ENCODE results near the gene KLHL42.

GRCh38 chr12:27754795-27755194 lies 25.2 kb upstream of the KLHL42 start:
- TF ChIP-seq POLR2AphosphoS5 (IDR thresholded peaks at IDR 0.05; ENCODE audit: low read length) = no peak
- no peak for TF ChIP-seq CTCF (IDR thresholded peaks at IDR 0.05 in 2 of 3, conservative IDR thresholded peaks at IDR 0.05 in 1 of 3; ENCODE audit: control insufficient read depth in 2 of 3, extremely low read depth in 1 of 3, insufficient read depth in 1 of 3, low read depth in 3 of 3, low read length in 3 of 3)
- TF ChIP-seq JUND (IDR thresholded peaks at IDR 0.05; ENCODE audit: low read depth, low read length) = no peak
- TF ChIP-seq USF1 (IDR thresholded peaks at IDR 0.05; ENCODE audit: borderline replicate concordance, extremely low read length, insufficient read depth, low read depth, low read length) = no peak
- TF ChIP-seq POLR2A (IDR thresholded peaks at IDR 0.05; ENCODE audit: low read depth, low read length) = no peak
- TF ChIP-seq NR2C1 (IDR thresholded peaks at IDR 0.05) = no peak
- no peak for TF ChIP-seq GABPA (IDR thresholded peaks at IDR 0.05; ENCODE audit: low read depth)
- no peak for TF ChIP-seq MXI1 (IDR thresholded peaks at IDR 0.05; ENCODE audit: low read depth, low read length)
- no peak for TF ChIP-seq BCL3 (IDR thresholded peaks at IDR 0.05; ENCODE audit: borderline replicate concordance, insufficient read depth, low read depth, low read length, poor library complexity, severe bottlenecking)
